GM13976 (cell line): ENCODE data around the gene TC2N.

Source experiments
- DNase-seq: peaks from one replicate; pipeline ENCODE4 v3.0.0; 2012; ENCODE audit warnings: low spot score
- CTCF ChIP-seq: IDR thresholded peaks from 2 replicates; pipeline ENCODE4 v1.5.1; 2012; ENCODE audit warnings: borderline replicate concordance, mild to moderate bottlenecking; ENCODE audit not compliant: insufficient read depth; ENCODE audit errors: extremely low read depth, missing control alignments, control extremely low read depth
- in situ Hi-C: fragments of 300-500 bp; cut with MboI; formaldehyde crosslinking; loops from one replicate; pipeline ENCODE4 v1.12.0; 2022; ENCODE audit warnings: low sequenced_read_pairs, mixed read lengths, inconsistent platforms; ENCODE audit not compliant: unreplicated experiment

TC2N gene

GRCh38 chr14:91890291-91890749, 23.0 kb upstream of the TC2N start:
- no peak for DNase-seq
- TF ChIP-seq CTCF: no peak
- in situ Hi-C loops: no loop called here

DNA sequence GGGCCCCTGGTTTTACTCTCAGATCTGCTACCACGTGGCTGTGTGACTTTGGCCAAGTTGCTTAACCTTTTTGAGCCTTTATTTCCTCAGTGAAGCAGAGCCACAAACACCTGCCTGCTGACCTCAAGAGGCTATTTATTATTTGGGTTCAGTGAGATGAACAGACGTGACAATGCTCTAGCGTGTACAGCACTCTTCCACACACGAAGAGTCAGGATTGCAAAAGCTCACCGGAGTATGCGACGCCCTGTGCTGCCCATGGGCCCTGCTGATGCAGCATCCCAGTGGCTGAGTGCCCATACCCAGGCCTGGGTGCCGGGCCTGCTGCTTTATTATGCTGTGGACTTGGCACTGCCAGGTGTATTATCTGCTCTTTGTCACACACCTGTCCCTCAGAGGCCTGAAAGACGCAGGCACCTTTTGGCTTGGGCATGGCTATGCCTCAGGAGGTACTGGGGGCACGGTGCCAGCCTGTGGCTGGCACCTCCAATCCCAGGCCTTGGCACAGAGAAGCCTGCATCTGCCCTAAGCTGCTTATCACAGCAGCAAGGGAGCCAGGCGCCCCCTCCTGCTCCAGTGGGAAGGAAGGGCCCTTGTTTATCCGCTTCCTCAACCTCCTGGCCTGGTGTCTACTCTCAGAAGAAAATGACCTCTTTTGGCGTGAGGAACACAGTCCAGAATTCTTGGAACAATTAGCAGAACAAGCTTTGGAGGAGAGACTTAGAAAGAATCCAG, 22.3 kb upstream of the TC2N start:
- no peak for DNase-seq
- in situ Hi-C loops: no loop called here
- no peak for TF ChIP-seq CTCF

DNA sequence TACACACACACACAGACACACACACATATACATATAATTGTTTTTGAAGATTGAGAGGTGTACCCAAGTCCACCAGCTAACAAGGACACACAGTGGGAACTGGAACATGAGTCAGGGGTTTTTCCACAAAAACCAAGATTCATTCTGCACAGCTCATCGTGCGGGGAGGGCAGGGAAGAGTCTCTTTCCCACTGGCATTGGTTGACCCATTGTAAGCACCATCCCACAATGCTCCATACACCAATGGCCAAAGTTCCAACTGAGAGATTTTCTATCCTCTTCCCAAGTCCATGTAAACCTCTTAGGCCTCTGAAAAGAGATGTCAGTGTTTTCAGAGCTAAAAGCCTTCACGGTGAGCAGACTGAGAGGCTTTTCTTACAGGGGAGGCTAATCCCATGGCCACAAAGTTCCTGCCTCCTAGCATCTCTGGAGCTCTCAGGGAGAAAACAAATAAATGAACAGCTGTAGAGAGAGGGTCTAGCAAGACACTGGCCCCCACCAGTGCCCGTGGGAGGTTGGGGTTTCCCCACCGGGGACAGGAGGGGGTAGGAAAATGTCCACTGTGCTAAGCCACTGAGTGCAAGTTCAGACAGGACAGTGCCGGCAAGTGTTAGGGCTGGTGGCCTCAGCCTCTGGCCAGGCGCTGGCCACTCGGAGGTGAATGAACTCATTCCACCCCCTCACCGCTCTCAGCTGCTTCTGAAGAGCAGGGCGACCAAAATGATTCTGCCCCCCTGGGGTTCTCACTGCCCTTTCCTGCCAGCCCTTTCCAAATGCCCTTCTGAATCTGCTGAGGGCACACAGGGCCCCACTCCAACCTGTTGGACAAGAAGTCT, 21.5 kb upstream of the TC2N start:
- TF ChIP-seq CTCF: no peak
- DNase-seq: no peak
- in situ Hi-C loops: no loop called here

DNA sequence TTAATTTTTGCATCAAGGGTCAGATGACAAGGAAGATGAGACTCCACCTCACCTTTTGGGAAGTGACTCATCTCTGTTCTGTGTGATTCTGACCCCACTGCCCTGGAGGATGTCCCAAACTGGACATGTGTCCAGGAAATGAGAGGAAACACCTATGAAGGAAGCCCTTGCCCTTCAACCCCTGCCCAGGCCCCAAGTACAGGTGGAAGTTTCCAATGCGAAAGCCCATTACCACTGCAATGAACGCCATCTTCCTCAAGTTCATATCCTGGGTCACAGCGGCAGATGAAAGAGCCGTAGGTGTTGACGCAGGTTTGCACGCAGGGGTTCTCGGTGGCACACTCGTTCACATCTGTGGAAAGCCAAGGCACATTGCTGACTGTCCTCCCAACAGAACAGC, 19.6 kb upstream of the TC2N start:
- DNase-seq: no peak
- TF ChIP-seq CTCF: no peak
- in situ Hi-C loops: no loop called here

- in situ Hi-C loops: no loop called here
- no peak for TF ChIP-seq CTCF
- DNase-seq: no peak
Measured at GRCh38 chr14:91885839-91886238, 18.5 kb upstream of the TC2N start.

DNA sequence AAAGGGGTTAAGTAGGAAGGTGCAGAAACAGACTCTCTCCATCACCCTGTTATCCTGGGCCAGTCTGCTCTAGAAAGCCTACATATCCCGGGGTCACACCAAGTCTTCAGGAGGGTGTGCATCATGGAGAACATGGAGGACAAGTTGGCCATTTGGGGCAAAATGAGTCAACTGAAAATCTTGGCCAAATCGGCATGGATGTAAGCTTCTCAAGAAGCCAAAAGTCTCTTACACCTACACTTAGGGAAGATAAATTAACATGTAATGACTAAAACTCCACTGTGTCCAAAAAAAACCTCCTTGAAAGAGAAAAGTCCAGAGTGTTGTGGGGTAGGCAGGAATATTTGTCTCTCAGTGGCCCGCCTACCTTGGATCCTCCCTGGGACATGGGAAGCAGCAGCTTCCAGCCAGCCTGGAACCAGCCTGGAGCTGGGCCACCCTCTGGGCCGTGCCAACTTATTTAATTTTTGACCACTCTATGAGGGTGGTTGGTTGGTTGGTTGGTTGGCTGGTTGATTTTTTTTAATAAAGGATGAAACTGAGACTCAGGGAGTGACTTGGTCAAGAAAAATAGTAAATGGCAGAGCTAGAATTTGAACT, 17.9 kb upstream of the TC2N start:
- no peak for DNase-seq
- in situ Hi-C loops: no loop called here
- no peak for TF ChIP-seq CTCF
